Tibial nerve (tissue), 3 donors: Measurements from ENCODE around the gene CDK15.

Experiments used
- CTCF ChIP-seq, 5 experiments: fragments of 200-600 bp in 3 of 5; fragments of 450-650 bp in 2 of 5; sonication (generic) in 3 of 5; IDR thresholded peaks; one replicate each; pipeline ENCODE4 v1.5.1; 2016 to 2019; ENCODE audit warnings: antibody characterized with exemption in 5 of 5, mild to moderate bottlenecking in 3 of 5, moderate library complexity in 2 of 5
- POLR2A ChIP-seq, 2 donors: fragments of 450-650 bp; IDR thresholded peaks; one replicate each; pipeline ENCODE4 v1.6.1; 2017; ENCODE audit warnings: antibody characterized with exemption in 2 of 2, mild to moderate bottlenecking in 2 of 2, moderate library complexity in 2 of 2

- TF ChIP-seq CTCF (IDR thresholded peaks at IDR 0.05) (no peak), POLR2A (IDR thresholded peaks at IDR 0.05) (no peak)
These were observed 105.0 kb downstream of the CDK15 start for GRCh38 chr2:201911372-201911771.
